ENCODE data around the gene CD300E.

DNA sequence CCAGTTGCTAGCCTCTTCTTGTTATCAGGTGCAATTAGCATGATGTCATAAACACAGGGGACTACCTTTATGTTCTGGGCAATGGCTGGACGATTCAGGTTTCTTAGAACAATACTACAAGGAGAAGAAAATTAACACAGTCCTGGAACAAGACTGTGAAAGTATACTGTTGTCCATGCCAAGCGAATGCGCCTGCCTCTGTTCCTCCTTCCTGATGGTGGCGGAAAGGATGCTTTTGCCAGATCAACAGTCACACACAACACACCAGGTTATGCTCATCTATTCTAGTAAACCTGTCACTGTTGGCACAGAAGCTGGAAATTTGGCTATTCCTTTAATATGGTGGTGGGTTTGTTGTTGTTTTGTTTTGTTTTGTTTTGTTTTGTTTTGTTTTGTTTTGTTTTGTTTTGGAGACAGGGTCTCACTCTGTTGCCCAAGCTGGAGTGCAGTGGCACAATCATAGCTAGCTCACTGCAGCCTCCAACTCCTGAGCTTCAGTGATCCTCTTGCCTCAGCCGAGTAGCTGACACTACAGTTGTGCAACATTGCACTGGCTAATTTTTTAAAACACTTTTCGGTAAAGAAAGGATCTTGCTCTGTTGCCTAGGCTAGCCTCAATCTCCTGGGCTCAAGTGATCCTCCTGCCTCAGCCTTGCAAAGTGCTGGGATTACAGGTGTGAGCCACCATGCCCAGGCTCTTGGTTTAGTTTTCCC lies 28.3 kb downstream of the CD300E start:
- TF ChIP-seq EZH2 (conservative IDR thresholded peaks at IDR 0.05; ENCODE audit: low read depth, low read length) = no peak
- TF ChIP-seq, protein P1, sequence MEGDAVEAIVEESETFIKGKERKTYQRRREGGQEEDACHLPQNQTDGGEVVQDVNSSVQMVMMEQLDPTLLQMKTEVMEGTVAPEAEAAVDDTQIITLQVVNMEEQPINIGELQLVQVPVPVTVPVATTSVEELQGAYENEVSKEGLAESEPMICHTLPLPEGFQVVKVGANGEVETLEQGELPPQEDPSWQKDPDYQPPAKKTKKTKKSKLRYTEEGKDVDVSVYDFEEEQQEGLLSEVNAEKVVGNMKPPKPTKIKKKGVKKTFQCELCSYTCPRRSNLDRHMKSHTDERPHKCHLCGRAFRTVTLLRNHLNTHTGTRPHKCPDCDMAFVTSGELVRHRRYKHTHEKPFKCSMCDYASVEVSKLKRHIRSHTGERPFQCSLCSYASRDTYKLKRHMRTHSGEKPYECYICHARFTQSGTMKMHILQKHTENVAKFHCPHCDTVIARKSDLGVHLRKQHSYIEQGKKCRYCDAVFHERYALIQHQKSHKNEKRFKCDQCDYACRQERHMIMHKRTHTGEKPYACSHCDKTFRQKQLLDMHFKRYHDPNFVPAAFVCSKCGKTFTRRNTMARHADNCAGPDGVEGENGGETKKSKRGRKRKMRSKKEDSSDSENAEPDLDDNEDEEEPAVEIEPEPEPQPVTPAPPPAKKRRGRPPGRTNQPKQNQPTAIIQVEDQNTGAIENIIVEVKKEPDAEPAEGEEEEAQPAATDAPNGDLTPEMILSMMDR (CRISPR knock-in tag; IDR thresholded peaks at IDR 0.05) = no peak
- TF ChIP-seq, protein P2, sequence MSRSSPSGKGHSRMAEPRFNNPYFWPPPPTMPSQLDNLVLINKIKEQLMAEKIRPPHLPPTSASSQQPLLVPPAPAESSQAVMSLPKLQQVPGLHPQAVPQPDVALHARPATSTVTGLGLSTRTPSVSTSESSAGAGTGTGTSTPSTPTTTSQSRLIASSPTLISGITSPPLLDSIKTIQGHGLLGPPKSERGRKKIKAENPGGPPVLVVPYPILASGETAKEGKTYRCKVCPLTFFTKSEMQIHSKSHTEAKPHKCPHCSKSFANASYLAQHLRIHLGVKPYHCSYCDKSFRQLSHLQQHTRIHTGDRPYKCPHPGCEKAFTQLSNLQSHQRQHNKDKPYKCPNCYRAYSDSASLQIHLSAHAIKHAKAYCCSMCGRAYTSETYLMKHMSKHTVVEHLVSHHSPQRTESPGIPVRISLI (CRISPR knock-in tag; IDR thresholded peaks at IDR 0.05; ENCODE audit: borderline replicate concordance) = no peak
- TF ChIP-seq, protein P3, sequence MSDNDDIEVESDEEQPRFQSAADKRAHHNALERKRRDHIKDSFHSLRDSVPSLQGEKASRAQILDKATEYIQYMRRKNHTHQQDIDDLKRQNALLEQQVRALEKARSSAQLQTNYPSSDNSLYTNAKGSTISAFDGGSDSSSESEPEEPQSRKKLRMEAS (IDR thresholded peaks at IDR 0.05) = no peak

All from HepG2 (cell line).